ENCODE data around the gene EPS8L2. TPM values are rescaled to one million over a fixed set of nuclear protein-coding genes. Genes with fewer than 3 reads are reported as not detected.

Gene EPS8L2
- polyA plus RNA-seq, 1 experiment: 44.4 TPM

DNA sequence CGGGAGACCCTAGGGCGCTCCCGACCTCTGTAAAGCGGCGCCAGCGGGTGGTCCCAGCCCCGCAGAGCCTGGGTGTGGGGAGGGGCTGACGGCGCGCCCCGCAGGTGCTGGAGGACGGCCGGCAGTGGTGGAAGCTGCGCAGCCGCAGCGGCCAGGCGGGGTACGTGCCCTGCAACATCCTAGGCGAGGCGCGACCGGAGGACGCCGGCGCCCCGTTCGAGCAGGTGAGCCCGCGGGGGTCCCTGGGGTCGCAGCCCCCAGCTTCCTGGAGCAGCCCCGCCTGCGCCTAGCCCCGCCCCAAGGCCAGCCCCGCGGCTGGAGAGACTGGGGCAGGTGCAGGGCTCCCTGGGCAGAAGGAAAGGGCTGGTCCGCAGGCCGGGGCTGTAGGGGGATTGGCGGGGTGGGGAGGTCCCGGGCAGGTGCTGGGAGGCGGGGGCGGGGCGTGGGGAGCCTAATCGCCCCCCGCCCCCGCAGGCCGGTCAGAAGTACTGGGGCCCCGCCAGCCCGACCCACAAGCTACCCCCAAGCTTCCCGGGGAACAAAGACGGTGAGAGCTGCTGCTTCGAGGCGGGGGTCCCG, 19.7 kb downstream of the EPS8L2 start:
- no peak for DNase-seq (ENCODE audit: low read depth)
- H3K4me3 ChIP-seq (ENCODE audit: low read depth, low read length): no peak overlapping the region
- TF ChIP-seq, protein P1, sequence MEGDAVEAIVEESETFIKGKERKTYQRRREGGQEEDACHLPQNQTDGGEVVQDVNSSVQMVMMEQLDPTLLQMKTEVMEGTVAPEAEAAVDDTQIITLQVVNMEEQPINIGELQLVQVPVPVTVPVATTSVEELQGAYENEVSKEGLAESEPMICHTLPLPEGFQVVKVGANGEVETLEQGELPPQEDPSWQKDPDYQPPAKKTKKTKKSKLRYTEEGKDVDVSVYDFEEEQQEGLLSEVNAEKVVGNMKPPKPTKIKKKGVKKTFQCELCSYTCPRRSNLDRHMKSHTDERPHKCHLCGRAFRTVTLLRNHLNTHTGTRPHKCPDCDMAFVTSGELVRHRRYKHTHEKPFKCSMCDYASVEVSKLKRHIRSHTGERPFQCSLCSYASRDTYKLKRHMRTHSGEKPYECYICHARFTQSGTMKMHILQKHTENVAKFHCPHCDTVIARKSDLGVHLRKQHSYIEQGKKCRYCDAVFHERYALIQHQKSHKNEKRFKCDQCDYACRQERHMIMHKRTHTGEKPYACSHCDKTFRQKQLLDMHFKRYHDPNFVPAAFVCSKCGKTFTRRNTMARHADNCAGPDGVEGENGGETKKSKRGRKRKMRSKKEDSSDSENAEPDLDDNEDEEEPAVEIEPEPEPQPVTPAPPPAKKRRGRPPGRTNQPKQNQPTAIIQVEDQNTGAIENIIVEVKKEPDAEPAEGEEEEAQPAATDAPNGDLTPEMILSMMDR (IDR thresholded peaks at IDR 0.05; ENCODE audit: insufficient read depth, low read depth, low read length): no peak
- no peaks in the 10 kb centered on the region for H3K27me3 ChIP-seq (ENCODE audit: control insufficient read depth, insufficient read depth, low read length)
- CTCF ChIA-PET: interaction anchor here (0.6 to 6.9 kb wide), 10 partner anchors 15 to 172 kb away, joined by 3 to 43 read pairs (median 18); partner anchors contain the start of genes DEAF1, EPS8L2, TALDO1 and TMEM80
- POLR2A ChIA-PET: interaction anchor here (0.6 kb wide), 1 partner anchor 256 kb away, joined by 3 read pairs; no protein-coding TSS in a partner anchor
- H3K36me3 ChIP-seq (ENCODE audit: control insufficient read depth, insufficient read depth, low read length): peaks cover 2% of the 10 kb centered on the region; the same call in 1 of the 2 replicates

DNA sequence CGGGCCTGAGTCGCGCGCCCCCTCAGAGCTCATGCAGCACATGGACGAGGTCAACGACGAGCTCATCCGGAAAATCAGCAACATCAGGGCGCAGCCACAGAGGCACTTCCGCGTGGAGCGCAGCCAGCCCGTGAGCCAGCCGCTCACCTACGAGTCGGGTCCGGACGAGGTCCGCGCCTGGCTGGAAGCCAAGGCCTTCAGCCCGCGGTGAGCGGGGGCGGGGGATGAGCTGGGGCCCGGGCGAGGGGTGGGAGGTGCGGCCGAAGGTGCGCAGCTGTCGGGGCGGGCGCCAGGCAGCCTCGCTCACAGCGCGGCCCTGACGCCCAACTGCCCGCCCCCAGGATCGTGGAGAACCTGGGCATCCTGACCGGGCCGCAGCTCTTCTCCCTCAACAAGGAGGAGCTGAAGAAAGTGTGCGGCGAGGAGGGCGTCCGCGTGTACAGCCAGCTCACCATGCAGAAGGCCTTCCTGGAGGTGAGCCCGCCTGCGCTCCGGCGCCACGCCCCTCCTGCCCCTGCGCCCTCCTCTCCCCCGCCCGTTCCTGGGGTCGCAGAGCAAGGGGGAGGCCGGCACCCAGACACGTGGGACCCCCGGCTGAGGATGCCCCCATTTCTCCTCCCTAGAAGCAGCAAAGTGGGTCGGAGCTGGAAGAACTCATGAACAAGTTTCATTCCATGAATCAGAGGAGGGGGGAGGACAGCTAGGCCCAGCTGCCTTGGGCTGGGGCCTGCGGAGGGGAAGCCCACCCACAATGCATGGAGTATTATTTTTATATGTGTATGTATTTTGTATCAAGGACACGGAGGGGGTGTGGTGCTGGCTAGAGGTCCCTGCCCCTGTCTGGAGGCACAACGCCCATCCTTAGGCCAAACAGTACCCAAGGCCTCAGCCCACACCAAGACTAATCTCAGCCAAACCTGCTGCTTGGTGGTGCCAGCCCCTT, 20.5 kb downstream of the EPS8L2 start:
- Histone ChIP-seq H3K27me3 (ENCODE audit: control insufficient read depth, insufficient read depth, low read length) (no peaks in the 10 kb centered on the region), H3K36me3 (ENCODE audit: control insufficient read depth, insufficient read depth, low read length) (peaks cover 2% of the 10 kb centered on the region; the same call in 1 of the 2 replicates), H3K4me3 (ENCODE audit: low read depth, low read length) (no peak overlapping the region)
- TF ChIP-seq, protein P1 (IDR thresholded peaks at IDR 0.05; ENCODE audit: insufficient read depth, low read depth, low read length): no peak
- POLR2A ChIA-PET: interaction anchor here (0.5 to 0.6 kb wide), 2 partner anchors 83 to 257 kb away, joined by 3 to 4 read pairs; partner anchors contain the start of gene RPLP2
- DNase-seq (ENCODE audit: low read depth): no peak
- CTCF ChIA-PET: interaction anchor here (0.6 to 6.9 kb wide), 23 partner anchors 7 to 172 kb away, joined by 3 to 43 read pairs (median 9); partner anchors contain the start of genes DEAF1, EPS8L2, TALDO1 and TMEM80

DNA sequence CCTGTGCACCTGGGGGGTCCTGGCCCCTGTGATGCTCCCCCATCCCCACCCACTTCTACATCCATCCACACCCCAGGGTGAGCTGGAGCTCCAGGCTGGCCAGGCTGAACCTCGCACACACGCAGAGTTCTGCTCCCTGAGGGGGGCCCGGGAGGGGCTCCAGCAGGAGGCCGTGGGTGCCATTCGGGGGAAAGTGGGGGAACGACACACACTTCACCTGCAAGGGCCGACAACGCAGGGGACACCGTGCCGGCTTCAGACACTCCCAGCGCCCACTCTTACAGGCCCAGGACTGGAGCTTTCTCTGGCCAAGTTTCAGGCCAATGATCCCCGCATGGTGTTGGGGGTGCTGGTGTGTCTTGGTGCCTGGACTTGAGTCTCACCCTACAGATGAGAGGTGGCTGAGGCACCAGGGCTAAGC, 21.3 kb downstream of the EPS8L2 start:
- TF ChIP-seq, protein P1 (IDR thresholded peaks at IDR 0.05; ENCODE audit: insufficient read depth, low read depth, low read length): no peak
- peaks cover 2% of the 10 kb centered on the region; the same call in 1 of the 2 replicates for H3K36me3 ChIP-seq (ENCODE audit: control insufficient read depth, insufficient read depth, low read length)
- no peaks in the 10 kb centered on the region for H3K27me3 ChIP-seq (ENCODE audit: control insufficient read depth, insufficient read depth, low read length)
- POLR2A ChIA-PET: interaction anchor here (0.5 kb wide), 1 partner anchor 82 kb away, joined by 4 read pairs; the partner anchor contains the start of gene RPLP2
- CTCF ChIA-PET: interaction anchor here (0.9 to 6.9 kb wide), 25 partner anchors 8 to 172 kb away, joined by 3 to 43 read pairs (median 8); partner anchors contain the start of genes DEAF1, EPS8L2, TALDO1 and TMEM80
- no peak overlapping the region for H3K4me3 ChIP-seq (ENCODE audit: low read depth, low read length)
- DNase-seq (ENCODE audit: low read depth): no peak

DNA sequence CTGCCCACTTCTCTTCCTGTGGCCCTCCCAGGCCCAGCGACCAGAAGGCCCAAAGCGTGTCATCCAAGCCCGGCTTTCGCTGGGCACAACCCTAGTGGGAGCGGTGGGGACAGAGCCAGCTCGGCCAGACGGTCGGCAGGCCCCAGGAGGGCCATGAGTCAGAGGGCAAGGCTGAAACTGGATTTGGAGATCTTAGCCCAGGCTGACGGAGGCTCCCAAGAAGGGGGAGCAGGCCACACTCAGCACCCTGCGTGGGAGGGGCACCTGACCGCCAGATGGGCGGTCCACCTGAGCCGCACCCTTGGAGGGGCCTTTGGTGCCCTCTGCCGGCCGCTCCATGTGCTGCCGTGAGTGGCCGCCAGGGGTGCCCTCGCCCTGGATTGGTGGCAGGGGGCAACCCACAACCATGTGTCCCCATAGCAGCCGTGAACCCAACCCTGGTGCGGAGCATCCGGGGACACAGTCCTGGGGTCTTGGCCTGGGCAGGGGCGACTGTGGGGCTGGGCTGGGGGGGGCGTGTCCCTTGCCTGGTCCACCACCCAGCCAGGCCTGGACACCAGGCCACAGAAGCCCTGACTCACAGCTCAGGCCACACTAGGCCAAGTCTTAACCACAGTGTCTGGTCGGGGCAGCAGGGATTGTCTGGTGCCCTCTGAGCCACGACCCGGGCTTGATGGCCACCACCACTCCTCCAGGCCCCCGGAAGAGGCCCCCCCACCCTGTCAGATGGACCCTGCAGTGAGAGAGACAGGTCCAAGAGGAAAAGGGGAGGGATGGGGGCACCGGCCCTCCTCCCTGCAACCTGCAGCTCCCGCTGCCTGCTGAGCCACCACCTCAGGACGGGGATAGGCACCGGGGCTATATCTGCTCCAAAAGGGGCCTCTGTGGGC, 22.1 kb downstream of the EPS8L2 start:
- peaks cover 2% of the 10 kb centered on the region; the same call in 1 of the 2 replicates for H3K36me3 ChIP-seq (ENCODE audit: control insufficient read depth, insufficient read depth, low read length)
- ChIA-PET CTCF (interaction anchor here (0.9 to 6.9 kb wide), 30 partner anchors 9 to 173 kb away, joined by 3 to 43 read pairs (median 6); partner anchors contain the start of genes DEAF1, TALDO1 and TMEM80), POLR2A (interaction anchor here (0.5 kb wide), 1 partner anchor 33 kb away, joined by 7 read pairs; the partner anchor contains the start of gene TMEM80)
- TF ChIP-seq, protein P1 (IDR thresholded peaks at IDR 0.05; ENCODE audit: insufficient read depth, low read depth, low read length): peak; percentile 100
- no peak overlapping the region for H3K4me3 ChIP-seq (ENCODE audit: low read depth, low read length)
- peaks cover 1% of the 10 kb centered on the region for H3K27me3 ChIP-seq (ENCODE audit: control insufficient read depth, insufficient read depth, low read length)
- DNase-seq (ENCODE audit: low read depth): peak; percentile 32

All from BJ (cell line).